Measurements from ENCODE around the gene COL4A1.

DNA sequence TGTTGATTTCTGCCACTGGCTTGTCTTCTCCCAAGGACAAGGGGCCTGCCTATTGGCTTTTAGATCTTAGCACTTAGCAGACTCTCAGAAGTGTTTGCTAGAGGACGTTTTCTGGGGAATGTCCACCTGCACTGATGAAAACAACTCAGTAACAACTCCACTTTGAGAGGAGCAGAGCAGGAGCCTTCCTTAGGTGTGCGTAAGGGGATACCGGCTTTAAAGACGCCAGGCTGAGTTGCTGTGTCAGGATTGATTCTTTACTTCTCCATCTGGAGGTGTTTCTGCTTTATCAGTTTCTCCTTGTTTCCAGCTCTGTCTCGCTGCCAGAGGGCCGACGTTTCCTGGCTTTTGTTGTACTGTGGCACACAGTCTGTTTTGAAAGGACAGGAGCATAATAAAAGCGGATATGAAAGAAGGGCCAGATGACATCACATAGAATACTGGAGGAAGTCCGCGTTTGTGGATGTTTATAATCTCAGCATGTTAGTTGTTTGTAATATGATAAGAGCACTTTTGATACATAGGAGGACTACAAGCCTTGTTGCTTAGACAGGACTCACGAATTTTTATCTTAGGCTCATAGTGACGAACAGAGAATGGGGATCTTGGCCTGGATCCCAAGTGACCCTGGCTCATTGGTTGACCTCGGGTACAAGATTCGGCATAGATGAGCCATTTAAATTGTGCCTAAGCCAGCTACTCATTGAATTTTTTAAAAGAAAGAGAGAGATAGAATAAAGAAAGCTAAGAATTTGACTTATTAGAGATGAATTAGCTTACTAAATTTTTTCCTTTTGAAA lies 34.7 kb upstream of the COL4A1 start:
- TF ChIP-seq, protein P1, sequence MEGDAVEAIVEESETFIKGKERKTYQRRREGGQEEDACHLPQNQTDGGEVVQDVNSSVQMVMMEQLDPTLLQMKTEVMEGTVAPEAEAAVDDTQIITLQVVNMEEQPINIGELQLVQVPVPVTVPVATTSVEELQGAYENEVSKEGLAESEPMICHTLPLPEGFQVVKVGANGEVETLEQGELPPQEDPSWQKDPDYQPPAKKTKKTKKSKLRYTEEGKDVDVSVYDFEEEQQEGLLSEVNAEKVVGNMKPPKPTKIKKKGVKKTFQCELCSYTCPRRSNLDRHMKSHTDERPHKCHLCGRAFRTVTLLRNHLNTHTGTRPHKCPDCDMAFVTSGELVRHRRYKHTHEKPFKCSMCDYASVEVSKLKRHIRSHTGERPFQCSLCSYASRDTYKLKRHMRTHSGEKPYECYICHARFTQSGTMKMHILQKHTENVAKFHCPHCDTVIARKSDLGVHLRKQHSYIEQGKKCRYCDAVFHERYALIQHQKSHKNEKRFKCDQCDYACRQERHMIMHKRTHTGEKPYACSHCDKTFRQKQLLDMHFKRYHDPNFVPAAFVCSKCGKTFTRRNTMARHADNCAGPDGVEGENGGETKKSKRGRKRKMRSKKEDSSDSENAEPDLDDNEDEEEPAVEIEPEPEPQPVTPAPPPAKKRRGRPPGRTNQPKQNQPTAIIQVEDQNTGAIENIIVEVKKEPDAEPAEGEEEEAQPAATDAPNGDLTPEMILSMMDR (conservative IDR thresholded peaks at IDR 0.05; ENCODE audit: low read length) = no peak
- TF ChIP-seq EZH2phosphoT487 (IDR thresholded peaks at IDR 0.05; ENCODE audit: borderline replicate concordance) = no peak

Data from Loucy (cell line).